ENCODE measurements around the gene TPSD1.
"Not testable (repeated sequence)": the region's sequence is repeated elsewhere in the genome, so short reads cannot be mapped to it uniquely, and the experiment has no call there.

Gene TPSD1

GRCh38 chr16:1229476-1229875, 26.4 kb upstream of the TPSD1 start:
- not testable (repeated sequence) for H3K4me1 Mint-ChIP-seq; ATAC-seq; H3K4me3 Mint-ChIP-seq; DNase-seq (ENCODE audit: low spot score in 2 of 2); H3K36me3 Mint-ChIP-seq; H3K27ac Mint-ChIP-seq; H3K9me3 Mint-ChIP-seq

- H3K4me3 Mint-ChIP-seq; H3K36me3 Mint-ChIP-seq; H3K9me3 Mint-ChIP-seq; DNase-seq (ENCODE audit: low spot score in 2 of 2); H3K27ac Mint-ChIP-seq; H3K4me1 Mint-ChIP-seq; ATAC-seq: not testable (repeated sequence)
These were observed 25.8 kb upstream of the TPSD1 start, which contains the start of gene TPSB2 for GRCh38 chr16:1230084-1230470. TSS of gene TPSB2 (minus strand) at chr16:1230184. CDS start at chr16:1229951, 233 bp downstream.

GRCh38 chr16:1230471-1231212, 25.2 kb upstream of the TPSD1 start:
- not testable (repeated sequence) for H3K4me1 Mint-ChIP-seq; H3K27ac Mint-ChIP-seq; DNase-seq (ENCODE audit: low spot score in 2 of 2); H3K9me3 Mint-ChIP-seq; H3K4me3 Mint-ChIP-seq; H3K36me3 Mint-ChIP-seq; ATAC-seq

GRCh38 chr16:1231301-1231700, 24.6 kb upstream of the TPSD1 start:
- not testable (repeated sequence) for H3K9me3 Mint-ChIP-seq; H3K4me1 Mint-ChIP-seq; H3K27ac Mint-ChIP-seq; DNase-seq (ENCODE audit: low spot score in 2 of 2); H3K4me3 Mint-ChIP-seq; H3K36me3 Mint-ChIP-seq; ATAC-seq

GRCh38 chr16:1232049-1232748, 23.7 kb upstream of the TPSD1 start:
- ATAC-seq: peak; percentile 20
- H3K9me3 Mint-ChIP-seq; H3K27ac Mint-ChIP-seq; DNase-seq (ENCODE audit: low spot score in 2 of 2); H3K4me1 Mint-ChIP-seq; H3K4me3 Mint-ChIP-seq; H3K36me3 Mint-ChIP-seq: not testable (repeated sequence)

- H3K9me3 Mint-ChIP-seq; H3K4me3 Mint-ChIP-seq; H3K36me3 Mint-ChIP-seq; H3K4me1 Mint-ChIP-seq; H3K27ac Mint-ChIP-seq; DNase-seq (ENCODE audit: low spot score in 2 of 2): not testable (repeated sequence)
- ATAC-seq: peak; percentile 43
These were observed 19.2 kb upstream of the TPSD1 start for GRCh38 chr16:1236659-1237058.

- DNase-seq (ENCODE audit: low spot score in 2 of 2) (no peak), ATAC-seq (no peak)
- no peaks in the 10 kb centered on the region for H3K4me1 Mint-ChIP-seq
- no peaks in the 10 kb centered on the region for H3K36me3 Mint-ChIP-seq
- no peak overlapping the region for H3K4me3 Mint-ChIP-seq
- no peak overlapping the region for H3K27ac Mint-ChIP-seq
- H3K9me3 Mint-ChIP-seq: no peaks in the 10 kb centered on the region
These were observed 17.9 kb upstream of the TPSD1 start for GRCh38 chr16:1237990-1238389.

GRCh38 chr16:1238909-1239308, 17.0 kb upstream of the TPSD1 start:
- H3K27ac Mint-ChIP-seq; H3K4me1 Mint-ChIP-seq; H3K36me3 Mint-ChIP-seq; H3K4me3 Mint-ChIP-seq; ATAC-seq; H3K9me3 Mint-ChIP-seq; DNase-seq (ENCODE audit: low spot score in 2 of 2): not testable (repeated sequence)

- H3K4me3 Mint-ChIP-seq: not testable (repeated sequence)
These were observed 16.3 kb upstream of the TPSD1 start for GRCh38 chr16:1239575-1239974.

GRCh38 chr16:1240436-1240835, 15.4 kb upstream of the TPSD1 start, which contains the start of gene TPSAB1:
TSS of gene TPSAB1 (plus strand) at chr16:1240705. CDS start at chr16:1240939, 234 bp downstream.
- not testable (repeated sequence) for DNase-seq (ENCODE audit: low spot score in 2 of 2); H3K36me3 Mint-ChIP-seq; ATAC-seq; H3K9me3 Mint-ChIP-seq; H3K27ac Mint-ChIP-seq; H3K4me3 Mint-ChIP-seq; H3K4me1 Mint-ChIP-seq

More at GRCh38 chr16:1239575-1239974, 16.3 kb upstream of the TPSD1 start:
- not testable (repeated sequence) for ATAC-seq; H3K36me3 Mint-ChIP-seq; H3K4me1 Mint-ChIP-seq; H3K27ac Mint-ChIP-seq; DNase-seq (ENCODE audit: low spot score in 2 of 2); H3K9me3 Mint-ChIP-seq

- H3K4me3 Mint-ChIP-seq; H3K27ac Mint-ChIP-seq; DNase-seq (ENCODE audit: low spot score in 2 of 2); H3K4me1 Mint-ChIP-seq; H3K9me3 Mint-ChIP-seq; ATAC-seq; H3K36me3 Mint-ChIP-seq: not testable (repeated sequence)
These were observed 14.8 kb upstream of the TPSD1 start for GRCh38 chr16:1241081-1241480.

GRCh38 chr16:1243363-1243762, 12.5 kb upstream of the TPSD1 start:
- not testable (repeated sequence) for H3K36me3 Mint-ChIP-seq; H3K27ac Mint-ChIP-seq; H3K4me3 Mint-ChIP-seq; ATAC-seq; H3K4me1 Mint-ChIP-seq; H3K9me3 Mint-ChIP-seq; DNase-seq (ENCODE audit: low spot score in 2 of 2)

- ATAC-seq; H3K27ac Mint-ChIP-seq; DNase-seq (ENCODE audit: low spot score in 2 of 2); H3K4me3 Mint-ChIP-seq; H3K36me3 Mint-ChIP-seq; H3K9me3 Mint-ChIP-seq; H3K4me1 Mint-ChIP-seq: not testable (repeated sequence)
These were observed 11.7 kb upstream of the TPSD1 start for GRCh38 chr16:1243907-1244850.

GRCh38 chr16:1244881-1245280, 11.0 kb upstream of the TPSD1 start:
- DNase-seq (ENCODE audit: low spot score in 2 of 2) (no peak), ATAC-seq (peak; percentile 57)
- Mint-ChIP-seq H3K9me3 (no peaks in the 10 kb centered on the region), H3K36me3 (no peaks in the 10 kb centered on the region), H3K4me1 (peaks cover 6% of the 10 kb centered on the region), H3K4me3 (no peak overlapping the region), H3K27ac (peak overlapping the region; percentile 60)

GRCh38 chr16:1245452-1246020, 10.3 kb upstream of the TPSD1 start:
- DNase-seq (ENCODE audit: low spot score in 2 of 2) (no peak), ATAC-seq (no peak)
- Mint-ChIP-seq H3K9me3 (no peaks in the 10 kb centered on the region), H3K27ac (peak overlapping the region; percentile 60), H3K36me3 (no peaks in the 10 kb centered on the region), H3K4me1 (peaks cover 6% of the 10 kb centered on the region), H3K4me3 (no peak overlapping the region)

Data from stimulated activated effector memory CD8-positive, alpha-beta T cell treated with anti-CD3 and anti-CD28 coated beads, Interleukin-12 subunit alpha, Interleukin-12 subunit beta, amount 100 ng/mL, for 72 hours (primary cell).